Fibroblast of peridontal ligament (primary cell): ENCODE data around the gene GABRR1.

ENCODE experiments used
- DNase-seq: peaks from one replicate; pipeline ENCODE4 v3.0.0-alpha.2; 2010; ENCODE audit errors: extremely low read depth

Gene GABRR1

GRCh38 chr6:89215391-89215790, 1.8 kb downstream of the GABRR1 start:
- DNase-seq, result no peak

- DNase-seq, result no peak
Measured at GRCh38 chr6:89214197-89214596, 3.0 kb downstream of the GABRR1 start.

- no peak for DNase-seq
Measured at GRCh38 chr6:89212472-89212871, 4.7 kb downstream of the GABRR1 start.

- no peak for DNase-seq
Measured at GRCh38 chr6:89209457-89209856, 7.7 kb downstream of the GABRR1 start.

GRCh38 chr6:89208551-89208950, 8.6 kb downstream of the GABRR1 start:
- DNase-seq, result no peak

- no peak for DNase-seq
Measured at GRCh38 chr6:89205819-89206218, 11.3 kb downstream of the GABRR1 start.

- no peak for DNase-seq
Measured at GRCh38 chr6:89204096-89204495, 13.1 kb downstream of the GABRR1 start.

- DNase-seq, result no peak
Measured at GRCh38 chr6:89200706-89201215, 16.4 kb downstream of the GABRR1 start.

GRCh38 chr6:89199579-89199978, 17.6 kb downstream of the GABRR1 start:
- DNase-seq, result no peak

- no peak for DNase-seq
Measured at GRCh38 chr6:89198235-89198634, 18.9 kb downstream of the GABRR1 start.

GRCh38 chr6:89197141-89197540, 20.0 kb downstream of the GABRR1 start:
- no peak for DNase-seq

GRCh38 chr6:89194559-89194958, 22.6 kb downstream of the GABRR1 start:
- DNase-seq, result no peak

- no peak for DNase-seq
Measured at GRCh38 chr6:89190741-89191140, 26.4 kb downstream of the GABRR1 start.

- DNase-seq, result no peak
Measured at GRCh38 chr6:89187504-89187903, 29.7 kb downstream of the GABRR1 start.

- DNase-seq, result no peak
Measured at GRCh38 chr6:89186762-89187161, 30.4 kb downstream of the GABRR1 start.

GRCh38 chr6:89184344-89184743, 32.8 kb downstream of the GABRR1 start:
- no peak for DNase-seq

GRCh38 chr6:89183294-89183693, 33.9 kb downstream of the GABRR1 start:
- no peak for DNase-seq

- no peak for DNase-seq
Measured at GRCh38 chr6:89180971-89181370, 36.2 kb downstream of the GABRR1 start.

GRCh38 chr6:89180112-89180511, 37.0 kb downstream of the GABRR1 start:
- no peak for DNase-seq

- DNase-seq, result no peak
Measured at GRCh38 chr6:89173634-89174033, 43.5 kb downstream of the GABRR1 start.

GRCh38 chr6:89172131-89172530, 45.0 kb downstream of the GABRR1 start:
- peak; percentile 5 for DNase-seq

GRCh38 chr6:89162047-89162371, 55.1 kb downstream of the GABRR1 start:
- DNase-seq, result no peak

GRCh38 chr6:89161326-89162046, 55.7 kb downstream of the GABRR1 start:
- DNase-seq, result peak; percentile 80
